GM06990 (cell line): Measurements from ENCODE around the gene ARHGAP31.

Experiments used
- DNase-seq: peaks from one replicate; pipeline ENCODE4 v3.0.0-alpha.2; 2011; ENCODE audit not compliant: insufficient read length; ENCODE audit errors: extremely low read depth
- H3K27me3 ChIP-seq: replicated peaks from 2 replicates; pipeline ENCODE4 v1.6.0; 2011; ENCODE audit warnings: low read length; ENCODE audit not compliant: control insufficient read depth, insufficient read depth
- H3K36me3 ChIP-seq: 2 replicates; pipeline ENCODE4 v1.5.1; 2011; ENCODE audit warnings: low read length; ENCODE audit not compliant: control insufficient read depth, insufficient read depth
- H3K4me3 ChIP-seq: replicated peaks from 2 replicates; pipeline ENCODE4 v1.5.1; 2011; ENCODE audit warnings: low read depth, mild to moderate bottlenecking, control low read depth, low read length
- CTCF ChIP-seq: IDR thresholded peaks from 2 replicates; pipeline ENCODE4 v1.5.1; 2011; ENCODE audit warnings: low read length, control low read depth, mild to moderate bottlenecking, inconsistent platforms; ENCODE audit not compliant: insufficient read depth, poor library complexity, severe bottlenecking

ARHGAP31 gene

GRCh38 chr3:119279584-119280243 is 14.5 kb upstream of the ARHGAP31 start:
- Histone ChIP-seq H3K36me3 (no peaks in the 10 kb centered on the region), H3K27me3 (no peaks in the 10 kb centered on the region), H3K4me3 (no peak overlapping the region)
- DNase-seq: no peak
- TF ChIP-seq CTCF: no peak

- no peak for DNase-seq
- H3K36me3 ChIP-seq: no peaks in the 10 kb centered on the region
- H3K4me3 ChIP-seq: no peak overlapping the region
- no peak for TF ChIP-seq CTCF
- no peaks in the 10 kb centered on the region for H3K27me3 ChIP-seq
Observed at GRCh38 chr3:119288669-119289403, 5.3 kb upstream of the ARHGAP31 start.

GRCh38 chr3:119289404-119289770 is 4.8 kb upstream of the ARHGAP31 start:
- DNase-seq: no peak
- no peaks in the 10 kb centered on the region for H3K36me3 ChIP-seq
- no peak overlapping the region for H3K4me3 ChIP-seq
- no peaks in the 10 kb centered on the region for H3K27me3 ChIP-seq
- no peak for TF ChIP-seq CTCF

- Histone ChIP-seq H3K4me3 (no peak overlapping the region), H3K27me3 (no peaks in the 10 kb centered on the region), H3K36me3 (no peaks in the 10 kb centered on the region)
- TF ChIP-seq CTCF: no peak
- no peak for DNase-seq
Observed at GRCh38 chr3:119290613-119291012, 3.6 kb upstream of the ARHGAP31 start.

- Histone ChIP-seq H3K4me3 (no peak overlapping the region), H3K36me3 (no peaks in the 10 kb centered on the region), H3K27me3 (no peaks in the 10 kb centered on the region)
- TF ChIP-seq CTCF: no peak
- DNase-seq: no peak
Observed at GRCh38 chr3:119291062-119291700, 3.0 kb upstream of the ARHGAP31 start.
